Activated CD8-positive, alpha-beta memory T cell treated with anti-CD3 and anti-CD28 coated beads, Interleukin-2, amount 50 U/mL, for 48 hours (primary cell): ENCODE data around the gene ZSCAN5C.
"Not testable (repeated sequence)": the region's sequence is repeated elsewhere in the genome, so short reads cannot be mapped to it uniquely, and the experiment has no call there.

ENCODE experiments used
- DNase-seq: peaks from one replicate; pipeline ENCODE4 v3.0.0-alpha.2; 2020

Gene ZSCAN5C

GRCh38 chr19:56201973-56202372 is at the start of gene ZSCAN5C:
TSS of gene ZSCAN5C (plus strand) at chr19:56202273. CDS start at chr19:56205914, 3,641 bp downstream.
- DNase-seq: no peak

- no peak for DNase-seq
These were observed 49.4 kb upstream of the ZSCAN5C start for GRCh38 chr19:56152644-56153043.

- DNase-seq: no peak
These were observed 48.6 kb upstream of the ZSCAN5C start for GRCh38 chr19:56153507-56153906.

GRCh38 chr19:56155124-56155687 is 46.9 kb upstream of the ZSCAN5C start:
- no peak for DNase-seq

GRCh38 chr19:56156768-56157167 is 45.3 kb upstream of the ZSCAN5C start:
- no peak for DNase-seq

GRCh38 chr19:56158170-56158757 is 43.8 kb upstream of the ZSCAN5C start:
- no peak for DNase-seq

- DNase-seq: no peak
These were observed 43.0 kb upstream of the ZSCAN5C start for GRCh38 chr19:56159009-56159559.

- no peak for DNase-seq
These were observed 42.3 kb upstream of the ZSCAN5C start for GRCh38 chr19:56159622-56160271.

- DNase-seq: no peak
These were observed 40.5 kb upstream of the ZSCAN5C start for GRCh38 chr19:56161534-56161933.

GRCh38 chr19:56162258-56162657 is 39.8 kb upstream of the ZSCAN5C start:
- DNase-seq: no peak

- DNase-seq: no peak
These were observed 39.0 kb upstream of the ZSCAN5C start for GRCh38 chr19:56163097-56163496.

- no peak for DNase-seq
These were observed 35.0 kb upstream of the ZSCAN5C start for GRCh38 chr19:56167064-56167578.

- no peak for DNase-seq
These were observed 31.8 kb upstream of the ZSCAN5C start for GRCh38 chr19:56170261-56170660.

- DNase-seq: no peak
These were observed 28.0 kb upstream of the ZSCAN5C start for GRCh38 chr19:56174086-56174485.

GRCh38 chr19:56174550-56174949 is 27.5 kb upstream of the ZSCAN5C start:
- no peak for DNase-seq

GRCh38 chr19:56175861-56176307 is 26.2 kb upstream of the ZSCAN5C start, which contains the start of gene GALP:
TSS of gene GALP (plus strand) at chr19:56176008. CDS start at chr19:56177109, 1,101 bp downstream.
- DNase-seq: not testable (repeated sequence)

- not testable (repeated sequence) for DNase-seq
These were observed 25.8 kb upstream of the ZSCAN5C start for GRCh38 chr19:56176310-56176709.

- DNase-seq: no peak
These were observed 25.2 kb upstream of the ZSCAN5C start for GRCh38 chr19:56176881-56177280.

- no peak for DNase-seq
These were observed 24.4 kb upstream of the ZSCAN5C start for GRCh38 chr19:56177564-56178243.

- DNase-seq: no peak
These were observed 12.3 kb upstream of the ZSCAN5C start for GRCh38 chr19:56189785-56190184.

- DNase-seq: no peak
These were observed 11.0 kb upstream of the ZSCAN5C start for GRCh38 chr19:56191115-56191514.

- no peak for DNase-seq
These were observed 10.4 kb upstream of the ZSCAN5C start for GRCh38 chr19:56191711-56192110.

GRCh38 chr19:56193981-56194640 is 8.0 kb upstream of the ZSCAN5C start:
- no peak for DNase-seq
